GM19239 (cell line): ENCODE measurements around the gene PAX7.

Experiments
- DNase-seq: peaks from one replicate; pipeline ENCODE4 v3.0.0; 2011; ENCODE audit warnings: low spot score; ENCODE audit not compliant: insufficient read length
- FAIRE-seq: peaks from 2 replicates; lab custom pipeline; 2011; peaks lifted over from hg19 to GRCh38; lab: Jason Lieb, UNC

The PAX7 gene

GRCh38 chr1:18618546-18619466, 11.8 kb upstream of the PAX7 start:
- DNase-seq (no peak), FAIRE-seq (no peak)

GRCh38 chr1:18619467-18619835, 11.2 kb upstream of the PAX7 start:
- no peak for FAIRE-seq

DNA sequence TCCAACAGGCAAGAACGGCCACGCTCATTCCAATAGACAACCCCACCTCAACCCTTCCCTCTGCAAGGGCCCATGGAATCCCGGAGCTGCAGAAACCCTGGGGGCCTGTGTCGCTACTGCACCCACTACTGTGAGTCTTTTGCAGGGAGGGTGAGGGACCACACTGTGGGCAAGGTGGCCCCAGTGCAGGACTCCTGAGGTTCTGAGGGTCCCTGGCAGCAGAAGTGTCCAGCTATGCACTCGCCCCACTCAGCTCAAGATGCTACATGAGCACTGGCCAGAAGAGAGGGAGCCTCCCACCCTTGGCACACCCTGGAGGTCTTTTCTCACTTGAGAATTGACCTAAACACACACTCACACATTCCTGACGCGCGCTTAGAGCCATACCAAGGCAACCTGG, 2.1 kb upstream of the PAX7 start:
- no peak for DNase-seq

More at GRCh38 chr1:18619467-18619835, 11.2 kb upstream of the PAX7 start:
- DNase-seq = no peak

GRCh38 chr1:18629659-18630510, 761 bp upstream of the PAX7 start:
- DNase-seq (no peak), FAIRE-seq (no peak)

More for the DNA sequence above, 2.1 kb upstream of the PAX7 start:
- no peak for FAIRE-seq

- FAIRE-seq = no peak
- DNase-seq = no peak
These were observed 1.0 kb downstream of the PAX7 start for GRCh38 chr1:18631496-18632217.

DNA sequence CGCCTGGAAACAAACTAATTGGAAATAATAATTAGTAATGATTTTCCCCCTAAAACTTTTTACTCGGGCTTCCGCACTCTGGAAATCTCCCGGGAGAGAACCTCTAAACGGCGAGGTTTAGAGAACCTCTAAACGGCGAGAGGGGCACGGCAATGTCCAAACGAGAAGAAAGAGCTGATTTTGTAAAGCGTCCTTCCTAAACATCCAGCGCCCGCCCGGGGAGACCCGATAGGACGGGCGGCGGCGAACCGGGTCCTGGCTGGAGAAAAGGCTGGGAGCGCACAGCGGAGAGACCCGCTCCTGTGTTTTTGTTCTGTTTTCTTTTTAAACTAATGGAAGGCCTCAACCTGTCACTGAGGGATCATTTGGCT, 1.6 kb downstream of the PAX7 start:
- no peak for FAIRE-seq
- no peak for DNase-seq

DNA sequence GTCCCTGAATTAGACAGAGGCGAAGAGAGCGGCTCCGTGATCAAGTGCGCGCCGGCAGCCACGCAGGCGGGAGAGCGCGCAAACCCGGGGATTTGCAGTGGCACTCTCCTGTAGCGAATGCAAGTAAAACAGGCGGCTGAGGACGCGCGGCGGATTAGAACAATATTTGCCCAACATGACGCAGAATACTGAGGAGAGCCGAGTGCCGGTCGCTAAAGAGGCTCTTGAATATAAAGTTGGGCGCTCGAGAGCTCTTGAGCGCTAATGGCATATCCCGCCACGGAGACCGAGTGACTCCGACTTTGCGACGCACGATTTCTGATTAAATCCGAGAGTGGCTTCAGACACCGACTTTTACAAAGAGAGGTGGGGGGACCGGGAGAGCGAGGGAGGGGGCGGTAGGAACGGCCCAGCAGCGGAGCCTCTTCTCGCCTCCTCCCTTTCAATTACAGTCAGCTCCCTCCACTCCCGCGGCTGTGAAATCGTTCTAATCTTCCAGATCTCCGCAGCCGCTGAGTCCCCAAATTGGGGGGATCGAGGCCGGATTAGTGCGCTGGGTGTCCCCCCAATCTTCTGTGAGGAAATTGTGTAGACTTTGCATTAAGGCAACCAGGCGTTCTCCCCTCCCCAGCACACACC, 2.3 kb downstream of the PAX7 start:
- FAIRE-seq (no peak), DNase-seq (no peak)

DNA sequence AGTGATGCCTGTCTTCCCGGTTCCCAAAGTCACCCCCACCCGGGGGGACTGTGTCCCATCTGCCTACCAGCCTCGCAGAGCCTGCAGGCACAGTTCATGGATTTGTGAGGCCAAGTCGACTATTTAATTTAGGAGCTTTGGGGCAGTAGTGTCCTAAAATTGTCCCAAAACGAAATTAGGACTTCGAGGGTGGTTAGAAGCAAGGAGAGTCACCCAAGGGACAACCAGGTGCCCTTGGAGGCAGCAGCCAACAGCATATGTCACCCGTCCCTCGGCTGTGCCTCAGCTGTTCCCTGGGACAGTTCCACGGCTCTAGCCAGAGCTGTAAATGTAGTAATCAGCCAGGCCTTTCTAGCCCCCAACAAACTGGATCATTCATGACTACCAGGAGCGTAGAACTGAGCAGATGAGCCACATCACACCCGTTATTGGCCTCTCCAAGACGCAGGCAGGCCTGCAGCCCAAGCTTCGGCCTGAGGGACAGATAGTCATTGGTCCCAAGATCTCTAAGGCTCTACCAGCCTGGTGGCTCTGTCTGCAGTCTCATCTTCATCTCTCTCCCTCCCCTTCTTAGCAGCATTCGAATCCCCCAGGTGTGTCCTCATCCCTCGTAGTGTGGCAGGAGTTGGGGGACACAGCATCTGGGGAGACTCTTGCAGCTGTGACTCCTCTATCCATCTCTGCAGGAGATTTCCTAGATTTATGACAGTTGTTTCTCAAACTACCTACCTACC, 2.9 kb downstream of the PAX7 start:
- no peak for DNase-seq
- FAIRE-seq = no peak

GRCh38 chr1:18634276-18634675, 3.6 kb downstream of the PAX7 start:
- no peak for FAIRE-seq
- no peak for DNase-seq

DNA sequence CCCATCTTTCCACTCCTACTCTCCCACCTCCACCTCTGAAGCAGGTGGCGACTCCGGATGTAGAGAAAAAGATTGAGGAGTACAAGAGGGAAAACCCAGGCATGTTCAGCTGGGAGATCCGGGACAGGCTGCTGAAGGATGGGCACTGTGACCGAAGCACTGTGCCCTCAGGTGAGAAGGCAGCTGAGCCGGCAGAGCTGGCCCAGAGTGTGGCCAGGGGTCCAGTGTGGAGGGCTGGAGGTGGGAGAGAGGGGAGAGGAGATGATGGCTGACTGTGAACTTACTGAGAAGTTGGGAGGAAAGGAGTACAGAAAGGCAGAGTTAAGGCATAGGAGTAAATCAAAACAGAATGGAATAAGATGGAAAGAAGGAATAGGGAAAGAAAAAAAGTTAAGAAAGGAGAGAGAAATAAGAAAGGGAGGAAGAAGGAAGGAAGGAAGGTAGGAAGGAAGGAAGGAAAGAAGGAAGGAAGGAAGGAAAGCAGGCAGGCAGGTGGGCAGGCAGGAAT, 4.5 kb downstream of the PAX7 start:
- DNase-seq (no peak), FAIRE-seq (no peak)

DNA sequence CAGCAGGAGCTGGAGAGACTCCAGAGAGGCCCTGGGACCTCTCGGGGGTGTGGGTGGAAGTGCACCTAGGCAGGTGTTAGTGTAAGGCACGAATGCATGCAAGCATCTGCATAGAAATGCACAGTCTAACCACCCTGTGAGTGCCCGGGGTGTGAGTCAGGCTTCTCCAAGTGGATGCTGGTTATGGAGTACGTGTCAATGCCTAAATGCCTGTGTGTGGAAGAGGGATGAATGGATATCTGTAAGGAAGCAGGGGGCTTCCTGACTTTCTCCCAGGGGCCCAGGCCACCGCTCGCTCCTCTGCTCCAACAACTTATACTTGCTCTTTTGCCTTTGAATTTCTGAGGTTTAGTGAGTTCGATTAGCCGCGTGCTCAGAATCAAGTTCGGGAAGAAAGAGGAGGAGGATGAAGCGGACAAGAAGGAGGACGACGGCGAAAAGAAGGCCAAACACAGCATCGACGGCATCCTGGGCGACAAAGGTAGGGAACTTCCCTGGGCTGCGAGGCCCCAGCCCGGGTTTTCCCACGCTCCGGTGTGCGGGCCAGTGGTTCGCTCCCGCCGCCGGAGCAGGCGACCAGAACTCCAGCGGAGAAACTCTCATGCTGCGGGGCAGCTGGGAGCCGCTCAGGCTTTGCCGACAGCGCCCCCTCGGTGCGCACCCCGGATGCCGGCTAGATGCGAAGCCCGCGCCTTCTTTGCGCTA, 5.4 kb downstream of the PAX7 start:
- DNase-seq (no peak), FAIRE-seq (no peak)

GRCh38 chr1:18636596-18637508, 6.2 kb downstream of the PAX7 start:
- no peak for DNase-seq
- no peak for FAIRE-seq

- DNase-seq (no peak), FAIRE-seq (no peak)
These were observed 6.9 kb downstream of the PAX7 start for GRCh38 chr1:18637511-18637960.

- FAIRE-seq = no peak
- DNase-seq = no peak
These were observed 7.6 kb downstream of the PAX7 start for GRCh38 chr1:18637962-18638834.

- FAIRE-seq (no peak), DNase-seq (no peak)
These were observed 8.3 kb downstream of the PAX7 start for GRCh38 chr1:18638835-18639364.

GRCh38 chr1:18639368-18640055, 8.9 kb downstream of the PAX7 start:
- FAIRE-seq (no peak), DNase-seq (no peak)
